Stimulated activated naive B cell treated with anti-CD40 and anti-IgM and Interleukin-4, amounts not matched to agents 10 μg/mL and 1 μg/mL and 100 μg/mL, for 72 hours (primary cell): ENCODE results near the gene RTP1.

Experiments used
- ATAC-seq, 2 donors: fragments of 150-1000 bp; cut with Tn5 transposase; replicated peaks; 2 replicates each; pipeline ENCODE4 v1.10.0; 2021; ENCODE audit warnings: moderate library complexity in 1 of 2
- DNase-seq: peaks from one replicate; pipeline ENCODE4 v3.0.0; 2021
- H3K27ac Mint-ChIP-seq: one replicate; pipeline ENCODE4 v1.8.0; 2022; ENCODE audit warnings: mild to moderate bottlenecking, mixed read lengths
- H3K27me3 Mint-ChIP-seq, 2 donors: one replicate each; pipeline ENCODE4 v1.8.0; 2022; ENCODE audit warnings: mixed read lengths in 2 of 2
- H3K36me3 Mint-ChIP-seq, 2 donors: one replicate each; pipeline ENCODE4 v1.8.0; 2022; ENCODE audit warnings: mixed read lengths in 2 of 2, mild to moderate bottlenecking in 1 of 2
- H3K4me1 Mint-ChIP-seq, 2 donors: one replicate each; pipeline ENCODE4 v1.8.0; 2022; ENCODE audit warnings: mixed read lengths in 2 of 2, mild to moderate bottlenecking in 1 of 2
- H3K4me3 Mint-ChIP-seq, 2 donors: one replicate each; pipeline ENCODE4 v1.8.0; 2022; ENCODE audit warnings: mild to moderate bottlenecking in 2 of 2, mixed read lengths in 2 of 2, moderate library complexity in 1 of 2
- H3K9me3 Mint-ChIP-seq, 2 donors: one replicate each; pipeline ENCODE4 v1.8.0; 2022; ENCODE audit warnings: mixed read lengths in 2 of 2, mild to moderate bottlenecking in 1 of 2

The RTP1 gene

GRCh38 chr3:187242435-187242834 is 45.1 kb downstream of the RTP1 start:
- no peaks in the 10 kb centered on the region for H3K36me3 Mint-ChIP-seq
- H3K4me1 Mint-ChIP-seq = peaks cover 0 to 3% of the 10 kb centered on the region in 2 donors
- no peak overlapping the region for H3K4me3 Mint-ChIP-seq
- no peak overlapping the region for H3K27ac Mint-ChIP-seq
- H3K9me3 Mint-ChIP-seq = peaks cover 4 to 5% of the 10 kb centered on the region in 2 donors
- peaks cover 13 to 18% of the 10 kb centered on the region in 2 donors for H3K27me3 Mint-ChIP-seq
- ATAC-seq (no peak), DNase-seq (no peak)

GRCh38 chr3:187242900-187243299 is 45.6 kb downstream of the RTP1 start:
- DNase-seq (no peak), ATAC-seq (no peak)
- H3K27me3 Mint-ChIP-seq = peaks cover 13 to 18% of the 10 kb centered on the region in 2 donors
- H3K4me3 Mint-ChIP-seq = no peak overlapping the region
- H3K4me1 Mint-ChIP-seq = peaks cover 0 to 4% of the 10 kb centered on the region in 2 donors
- no peaks in the 10 kb centered on the region for H3K36me3 Mint-ChIP-seq
- peaks cover 4 to 5% of the 10 kb centered on the region in 2 donors for H3K9me3 Mint-ChIP-seq
- no peak overlapping the region for H3K27ac Mint-ChIP-seq

GRCh38 chr3:187243933-187244524 is 46.7 kb downstream of the RTP1 start:
- H3K9me3 Mint-ChIP-seq = peaks cover 4 to 5% of the 10 kb centered on the region in 2 donors
- peaks cover 0 to 4% of the 10 kb centered on the region in 2 donors for H3K4me1 Mint-ChIP-seq
- ATAC-seq (no peak), DNase-seq (no peak)
- H3K36me3 Mint-ChIP-seq = no peaks in the 10 kb centered on the region
- no peak overlapping the region for H3K4me3 Mint-ChIP-seq
- H3K27me3 Mint-ChIP-seq = peaks cover 19 to 25% of the 10 kb centered on the region in 2 donors
- H3K27ac Mint-ChIP-seq = no peak overlapping the region

DNA sequence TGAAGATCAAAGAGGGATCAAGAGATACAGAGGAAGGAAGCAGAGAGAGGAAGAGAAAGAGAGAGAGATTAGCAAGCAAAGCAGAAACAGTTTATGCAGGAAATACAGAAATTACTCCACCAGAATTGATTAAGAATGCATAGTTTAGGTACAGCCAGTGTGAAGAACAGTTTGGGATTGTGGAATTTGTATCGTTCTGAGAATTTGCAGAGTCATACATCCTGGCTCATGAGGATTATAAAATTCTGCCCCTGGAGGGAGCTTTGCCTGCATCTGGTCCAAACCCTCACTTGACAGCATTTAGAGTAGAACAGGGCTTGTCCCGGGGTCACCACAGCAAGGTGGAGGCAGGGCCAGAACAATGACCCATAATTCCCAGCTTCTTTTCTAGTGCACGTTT is 50.1 kb downstream of the RTP1 start:
- Mint-ChIP-seq H3K27me3 (peaks cover 23 to 37% of the 10 kb centered on the region in 2 donors), H3K36me3 (no peaks in the 10 kb centered on the region), H3K4me3 (no peak overlapping the region), H3K27ac (no peak overlapping the region), H3K9me3 (no peaks in the 10 kb centered on the region), H3K4me1 (peaks cover 0 to 4% of the 10 kb centered on the region in 2 donors)
- no peak for ATAC-seq
- DNase-seq = no peak
